ENCODE results near the gene RIPPLY1.

RIPPLY1 gene

DNA sequence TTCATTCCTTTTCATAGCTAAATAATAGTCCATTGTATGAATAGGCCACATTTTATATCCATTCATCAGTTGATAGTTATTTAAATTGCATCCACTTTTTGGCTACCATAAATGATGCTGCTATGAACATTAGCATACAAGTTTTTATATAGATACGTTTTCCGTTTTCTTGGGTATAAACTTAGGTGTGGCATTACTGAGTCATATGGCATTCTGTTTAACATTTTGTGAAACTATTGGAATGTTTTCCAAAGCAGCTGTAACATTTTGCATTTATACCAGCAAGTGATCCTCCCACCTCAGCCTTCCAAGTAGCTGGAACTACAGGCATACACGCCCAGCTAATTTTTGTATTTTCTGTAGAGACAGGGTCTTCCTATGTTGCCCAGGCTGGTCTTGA is 43.3 kb upstream of the RIPPLY1 start:
- TF ChIP-seq, protein P1, sequence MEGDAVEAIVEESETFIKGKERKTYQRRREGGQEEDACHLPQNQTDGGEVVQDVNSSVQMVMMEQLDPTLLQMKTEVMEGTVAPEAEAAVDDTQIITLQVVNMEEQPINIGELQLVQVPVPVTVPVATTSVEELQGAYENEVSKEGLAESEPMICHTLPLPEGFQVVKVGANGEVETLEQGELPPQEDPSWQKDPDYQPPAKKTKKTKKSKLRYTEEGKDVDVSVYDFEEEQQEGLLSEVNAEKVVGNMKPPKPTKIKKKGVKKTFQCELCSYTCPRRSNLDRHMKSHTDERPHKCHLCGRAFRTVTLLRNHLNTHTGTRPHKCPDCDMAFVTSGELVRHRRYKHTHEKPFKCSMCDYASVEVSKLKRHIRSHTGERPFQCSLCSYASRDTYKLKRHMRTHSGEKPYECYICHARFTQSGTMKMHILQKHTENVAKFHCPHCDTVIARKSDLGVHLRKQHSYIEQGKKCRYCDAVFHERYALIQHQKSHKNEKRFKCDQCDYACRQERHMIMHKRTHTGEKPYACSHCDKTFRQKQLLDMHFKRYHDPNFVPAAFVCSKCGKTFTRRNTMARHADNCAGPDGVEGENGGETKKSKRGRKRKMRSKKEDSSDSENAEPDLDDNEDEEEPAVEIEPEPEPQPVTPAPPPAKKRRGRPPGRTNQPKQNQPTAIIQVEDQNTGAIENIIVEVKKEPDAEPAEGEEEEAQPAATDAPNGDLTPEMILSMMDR (IDR thresholded peaks at IDR 0.05; ENCODE audit: insufficient read depth, low read depth, low read length, missing control alignments), result no peak
- no peak overlapping the region for H3K4me3 ChIP-seq (ENCODE audit: low read length)
- no peak for DNase-seq (ENCODE audit: low read depth)

DNA sequence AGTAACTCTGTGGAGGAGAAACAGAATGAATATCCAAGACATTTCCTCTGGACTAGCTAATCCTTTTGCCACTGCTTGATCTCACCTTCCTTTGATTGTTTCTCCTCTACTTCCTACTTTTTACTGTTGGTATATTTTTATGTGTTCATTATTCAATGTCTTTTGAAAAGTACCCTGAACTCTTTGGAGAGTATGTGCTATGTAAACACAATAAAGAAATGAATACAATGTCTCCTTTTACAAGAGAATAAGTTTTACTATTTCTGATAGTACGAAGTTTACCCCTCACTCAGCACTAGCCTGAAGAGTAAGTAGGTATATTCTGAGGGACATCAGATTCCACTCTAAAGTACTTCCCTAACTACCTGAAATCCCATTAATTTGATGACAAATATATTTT is 36.9 kb upstream of the RIPPLY1 start:
- no peak for DNase-seq (ENCODE audit: low read depth)
- TF ChIP-seq, protein P1 (IDR thresholded peaks at IDR 0.05; ENCODE audit: insufficient read depth, low read depth, low read length, missing control alignments), result no peak
- no peak overlapping the region for H3K4me3 ChIP-seq (ENCODE audit: low read length)

DNA sequence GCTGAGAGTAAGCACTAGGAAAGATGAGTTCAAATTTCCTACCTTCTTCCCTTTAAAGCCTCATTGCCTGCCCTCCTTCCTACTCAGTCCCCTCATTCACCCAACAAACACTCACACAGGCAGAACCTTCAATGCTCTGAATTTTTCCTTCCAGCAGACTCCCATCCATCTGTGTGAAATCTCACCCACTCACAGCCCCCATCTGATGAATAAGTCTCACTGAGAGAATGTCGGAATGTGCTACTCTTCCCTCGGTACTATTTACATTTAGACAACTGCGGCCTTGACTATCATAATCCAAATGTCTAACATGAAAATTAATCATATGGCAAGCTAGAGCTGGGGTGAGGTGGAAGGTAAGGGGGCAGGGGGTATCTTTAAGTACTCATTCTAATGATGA is 36.4 kb upstream of the RIPPLY1 start:
- no peak for DNase-seq (ENCODE audit: low read depth)
- TF ChIP-seq, protein P1 (IDR thresholded peaks at IDR 0.05; ENCODE audit: insufficient read depth, low read depth, low read length, missing control alignments), result no peak
- no peak overlapping the region for H3K4me3 ChIP-seq (ENCODE audit: low read length)

DNA sequence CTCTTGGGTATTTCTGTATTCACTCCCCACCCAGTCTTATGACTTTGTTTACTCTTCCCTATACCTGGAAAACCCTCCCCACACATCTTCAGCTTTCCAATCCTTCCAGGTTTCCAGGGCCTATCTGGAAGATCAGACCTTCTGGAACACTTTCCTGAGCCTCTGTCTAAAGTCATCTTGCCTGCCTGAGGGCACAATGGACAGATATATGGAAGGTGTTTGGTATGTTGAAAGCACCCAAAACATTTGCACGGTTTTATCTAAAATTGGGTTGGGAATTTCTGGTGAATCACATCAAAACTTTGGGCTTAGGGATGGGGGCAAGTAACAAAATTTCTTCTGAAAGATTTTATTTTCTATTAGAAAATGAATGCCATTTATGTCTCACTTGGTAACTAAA is 33.1 kb upstream of the RIPPLY1 start:
- no peak for DNase-seq (ENCODE audit: low read depth)
- TF ChIP-seq, protein P1 (IDR thresholded peaks at IDR 0.05; ENCODE audit: insufficient read depth, low read depth, low read length, missing control alignments), result no peak
- no peak overlapping the region for H3K4me3 ChIP-seq (ENCODE audit: low read length)

DNA sequence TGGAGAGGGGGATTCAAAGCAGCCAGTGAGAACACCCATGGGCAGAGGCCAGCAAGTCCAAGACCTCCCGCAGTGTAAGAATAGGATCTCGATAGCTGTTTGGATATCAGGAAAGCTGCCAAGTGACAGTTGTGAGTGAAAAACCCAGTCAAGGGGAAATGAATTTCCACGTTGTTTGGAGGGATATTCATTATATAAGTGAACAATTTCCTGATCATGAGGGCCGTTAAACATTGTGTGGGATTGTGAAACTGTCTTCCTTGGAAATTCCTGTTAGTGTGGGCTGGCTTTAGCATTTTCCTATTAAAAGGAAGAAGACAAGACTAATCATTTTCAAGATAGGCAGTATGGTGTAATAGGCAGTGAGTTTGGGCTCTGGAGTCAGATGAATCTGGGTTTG is 32.0 kb upstream of the RIPPLY1 start:
- TF ChIP-seq, protein P1 (IDR thresholded peaks at IDR 0.05; ENCODE audit: insufficient read depth, low read depth, low read length, missing control alignments), result no peak
- no peak overlapping the region for H3K4me3 ChIP-seq (ENCODE audit: low read length)
- no peak for DNase-seq (ENCODE audit: low read depth)

DNA sequence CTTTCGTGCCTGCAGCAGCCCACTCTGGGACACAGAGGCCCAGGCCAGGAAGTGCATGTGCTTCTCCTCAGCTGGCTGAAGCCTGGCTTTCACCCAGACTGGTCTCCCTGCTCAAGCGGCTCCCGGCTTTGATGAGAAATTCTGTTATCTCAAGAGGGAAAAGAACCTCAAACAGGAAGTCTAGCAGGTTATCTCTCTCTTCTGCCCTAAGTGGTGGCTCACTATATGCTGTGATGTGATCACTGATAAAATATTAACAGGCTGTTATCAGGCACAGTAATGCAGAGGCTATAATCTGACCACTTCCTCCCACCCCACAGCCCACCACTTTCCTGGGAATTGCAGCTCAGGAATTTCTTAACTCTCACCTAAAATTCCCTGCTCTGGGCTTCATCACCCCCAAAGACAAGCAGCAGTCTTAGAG is 30.4 kb upstream of the RIPPLY1 start:
- TF ChIP-seq, protein P1 (IDR thresholded peaks at IDR 0.05; ENCODE audit: insufficient read depth, low read depth, low read length, missing control alignments), result no peak
- no peak for DNase-seq (ENCODE audit: low read depth)
- no peak overlapping the region for H3K4me3 ChIP-seq (ENCODE audit: low read length)

DNA sequence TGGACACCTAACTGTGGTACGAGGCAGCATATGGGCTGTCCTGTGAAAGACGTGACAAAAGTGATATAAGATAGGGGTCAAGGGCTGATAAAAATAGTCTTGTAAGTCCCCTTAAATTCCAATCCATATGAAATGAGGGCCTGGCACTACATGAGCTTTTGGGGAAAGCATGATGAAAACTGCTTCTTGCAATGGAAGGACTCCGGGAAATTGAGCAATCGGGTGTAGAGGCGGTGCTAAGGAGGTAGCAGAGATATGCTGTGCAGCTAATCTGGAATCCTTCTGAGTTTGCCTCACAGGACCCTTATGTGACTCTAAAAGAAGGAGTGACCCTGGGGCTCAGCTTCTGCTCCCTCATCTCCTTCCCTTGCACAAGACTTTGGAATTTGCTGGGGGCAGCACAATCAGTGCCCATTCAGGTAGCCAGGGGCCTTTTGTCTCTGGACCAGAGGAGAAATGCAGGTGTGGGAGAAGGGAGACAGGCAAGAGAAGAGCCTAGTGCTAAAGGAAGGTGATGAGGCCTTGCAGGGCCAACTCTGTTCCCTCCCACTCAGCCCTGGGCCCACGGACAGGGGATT is 29.9 kb upstream of the RIPPLY1 start:
- H3K4me3 ChIP-seq (ENCODE audit: low read length), result no peak overlapping the region
- TF ChIP-seq, protein P1 (IDR thresholded peaks at IDR 0.05; ENCODE audit: insufficient read depth, low read depth, low read length, missing control alignments), result no peak
- DNase-seq (ENCODE audit: low read depth), result no peak
